GM15510 (cell line): ENCODE results near the gene TICAM2.

Experiments
- POLR2A ChIP-seq: IDR thresholded peaks from 3 replicates; pipeline ENCODE4 v1.6.1; 2011; ENCODE audit warnings: borderline replicate concordance; ENCODE audit not compliant: insufficient read length; ENCODE audit errors: extremely low read depth

TICAM2 gene

DNA sequence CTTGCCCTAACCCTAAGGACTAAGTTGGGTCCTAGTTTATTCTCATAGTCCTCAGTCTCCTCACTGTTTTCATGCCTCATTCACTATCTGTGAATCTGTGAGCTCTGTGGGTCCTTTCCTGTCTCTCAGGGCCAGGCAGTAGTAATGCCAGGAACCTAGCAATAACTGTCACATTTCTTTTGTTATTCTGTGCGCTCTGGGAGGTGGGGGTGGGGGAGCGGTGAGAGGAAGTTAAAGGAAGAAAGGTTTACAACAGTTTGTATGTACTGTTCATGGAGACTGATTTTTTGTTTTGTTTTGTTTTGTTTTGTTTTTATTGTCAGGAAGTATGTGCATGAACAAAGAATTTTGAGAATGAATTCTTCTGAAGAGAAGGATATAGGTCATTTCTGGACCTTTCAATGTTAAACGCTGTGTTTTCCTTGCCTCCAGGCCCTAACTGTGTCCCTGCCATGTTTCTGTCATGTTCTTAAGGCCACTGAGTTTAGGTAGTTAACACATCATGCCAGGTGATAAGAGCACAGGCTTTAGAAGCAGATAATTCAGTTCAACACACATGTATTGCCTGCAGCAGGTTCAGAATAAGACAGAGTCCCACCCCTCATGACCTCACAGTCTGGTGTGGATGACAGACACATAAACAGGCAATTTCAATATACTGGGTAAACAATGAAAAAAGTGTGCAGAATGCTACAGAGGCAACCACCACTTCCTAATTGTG, 44.5 kb downstream of the TICAM2 start:
- TF ChIP-seq POLR2A = no peak

- TF ChIP-seq POLR2A = no peak
These were observed 46.0 kb downstream of the TICAM2 start for GRCh38 chr5:115556276-115556675.

DNA sequence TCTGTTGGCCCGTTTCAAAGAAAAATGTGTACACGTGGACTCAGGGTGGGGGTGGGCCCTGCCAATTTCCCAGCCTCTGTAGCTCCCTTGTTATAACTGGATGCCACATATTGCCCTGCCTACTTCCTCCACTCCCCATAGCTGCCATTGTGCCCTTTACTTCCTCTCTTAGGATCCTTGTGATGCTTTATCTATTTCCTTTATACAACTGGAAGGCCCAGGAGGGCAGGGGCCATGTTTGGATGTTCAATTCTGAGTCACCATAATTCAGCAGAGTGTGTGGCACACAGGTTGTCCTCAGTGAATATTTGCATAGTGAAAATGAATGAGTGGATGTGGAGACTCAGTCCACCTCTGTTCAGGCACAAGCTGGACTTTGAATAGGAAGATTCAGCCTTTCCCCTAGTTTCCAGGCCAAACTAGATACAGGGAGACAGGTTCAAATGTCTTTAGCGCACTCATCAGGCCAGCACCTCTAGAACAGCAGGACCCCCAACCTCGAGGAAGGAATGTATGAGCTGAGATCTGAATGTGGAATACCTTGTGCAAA, 47.1 kb downstream of the TICAM2 start:
- no peak for TF ChIP-seq POLR2A

DNA sequence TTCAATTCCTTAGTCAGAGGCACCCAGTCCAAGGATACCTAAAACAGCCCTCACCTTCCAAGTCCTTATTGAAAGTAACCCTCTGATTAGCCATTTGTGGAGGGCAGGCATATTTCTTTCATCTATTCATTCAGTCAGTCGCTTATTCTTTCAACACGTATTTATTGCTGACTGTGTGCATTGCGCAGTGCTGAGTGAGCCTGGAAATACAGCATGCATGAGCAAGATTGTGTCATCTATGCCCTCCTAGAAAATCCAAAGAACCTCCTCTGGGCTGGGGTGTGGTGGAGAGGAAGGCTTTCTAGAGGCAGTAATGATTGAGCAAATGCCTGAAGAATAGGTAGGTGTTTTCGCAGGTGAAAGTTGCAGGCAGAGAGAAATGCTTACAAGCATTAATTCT, 49.2 kb downstream of the TICAM2 start:
- no peak for TF ChIP-seq POLR2A

DNA sequence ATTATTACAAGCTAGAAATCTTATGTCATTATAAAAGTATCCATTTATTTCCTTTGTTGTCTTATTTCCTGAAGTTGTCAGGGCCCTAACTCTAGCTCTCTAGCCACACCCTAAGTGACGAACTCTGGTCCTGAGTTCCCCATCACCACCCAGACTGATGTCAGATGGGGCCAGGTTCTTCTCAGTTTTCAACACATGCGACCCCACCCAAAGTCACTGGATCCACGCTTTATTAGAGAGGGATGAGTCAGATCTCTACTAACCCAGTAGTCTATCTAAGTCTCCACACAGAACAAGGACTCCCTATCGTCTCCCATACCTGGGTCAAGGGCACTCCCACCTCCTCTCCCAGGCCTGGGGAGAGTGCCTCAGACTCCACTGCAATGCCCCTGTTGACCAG, 50.9 kb downstream of the TICAM2 start:
- no peak for TF ChIP-seq POLR2A

GRCh38 chr5:115549154-115549553, 53.1 kb downstream of the TICAM2 start:
- no peak for TF ChIP-seq POLR2A

DNA sequence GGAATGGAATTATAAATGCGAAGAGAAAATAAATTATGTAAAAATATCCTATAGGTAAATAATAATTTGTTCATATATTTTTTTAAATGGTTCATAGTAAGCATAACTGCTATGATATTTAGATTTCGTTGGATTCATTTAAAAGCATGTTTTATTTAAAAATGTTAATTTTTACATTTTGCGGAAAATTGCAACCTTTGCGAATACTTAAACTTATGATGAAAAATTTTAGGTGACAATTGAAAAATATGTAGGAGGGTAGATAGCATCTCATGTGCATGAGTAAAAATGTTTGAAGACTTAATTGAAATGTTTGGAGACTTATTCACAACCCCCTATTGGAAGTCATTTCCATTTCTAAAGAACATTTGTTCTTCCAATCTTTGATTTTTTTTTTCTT, 53.6 kb downstream of the TICAM2 start:
- no peak for TF ChIP-seq POLR2A

- TF ChIP-seq POLR2A = no peak
These were observed 56.9 kb downstream of the TICAM2 start for GRCh38 chr5:115545351-115545882.

DNA sequence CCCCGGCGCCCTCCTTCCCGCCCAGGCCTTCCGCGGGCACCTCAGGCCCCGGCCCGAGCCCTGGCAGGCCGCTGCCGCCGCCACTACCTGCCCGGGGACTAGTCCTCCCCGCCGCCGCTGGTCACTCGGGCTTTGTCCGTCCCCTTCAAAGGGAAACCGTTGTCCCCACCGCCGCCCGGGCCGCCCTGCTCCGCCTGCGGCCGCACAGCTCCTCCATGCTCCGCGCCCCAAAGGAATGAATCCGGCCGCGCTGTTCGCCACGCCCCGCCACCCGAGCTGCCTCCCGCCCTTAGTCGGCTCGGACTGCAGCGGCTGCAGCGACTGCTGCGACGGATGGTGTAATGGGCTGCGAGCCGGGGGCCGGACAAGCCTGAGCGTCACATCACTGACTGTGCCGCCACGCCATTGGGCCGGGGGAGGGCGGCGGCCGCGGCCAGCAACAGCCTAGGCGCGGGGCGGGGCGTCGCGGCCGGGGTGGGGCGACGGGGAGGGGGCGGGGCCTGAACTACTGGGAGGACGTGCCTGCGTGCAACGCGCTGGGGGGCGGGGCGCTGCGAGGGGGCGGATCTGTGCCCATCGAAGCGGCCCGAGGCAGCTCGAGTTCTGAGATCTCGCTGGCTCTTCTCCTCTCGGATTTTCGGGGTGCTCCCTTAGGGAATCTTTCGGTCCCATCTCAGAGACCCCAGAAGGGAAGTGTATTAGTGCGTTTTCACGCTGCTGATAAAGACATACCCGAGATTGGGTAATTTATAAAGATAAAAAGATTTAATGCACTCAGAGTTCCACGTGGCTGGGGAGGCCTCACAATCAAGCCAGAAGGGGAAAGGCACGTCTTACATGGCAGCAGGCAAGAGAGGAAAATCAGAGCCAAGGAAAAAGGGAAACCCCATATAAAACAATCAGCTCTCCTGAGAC, 57.6 kb downstream of the TICAM2 start, which contains the start of gene FEM1C:
TSS of gene FEM1C (minus strand) at position 340 of the 915 bp plus-strand sequence. CDS start 1,282 bp downstream, outside the sequence.
- peak; percentile 97 for TF ChIP-seq POLR2A

DNA sequence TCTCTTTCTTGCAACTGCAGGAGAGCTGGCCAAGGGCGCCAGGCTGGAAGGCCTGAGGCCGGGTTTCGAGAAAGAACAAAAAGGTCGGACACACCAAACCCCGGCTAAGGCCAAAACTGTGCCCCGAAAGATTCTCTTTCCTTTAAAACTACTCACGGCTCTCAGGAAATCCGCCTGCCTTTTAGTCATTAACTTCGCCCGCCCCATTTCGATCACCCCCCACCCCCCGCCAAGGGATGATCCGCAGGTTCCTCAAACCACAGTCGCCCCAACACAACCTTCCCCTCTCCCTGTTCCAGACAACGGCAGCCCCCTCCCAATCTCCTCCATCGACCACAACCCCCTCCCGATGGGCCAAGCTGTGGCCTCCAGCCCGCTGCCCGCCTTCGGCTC, 58.2 kb downstream of the TICAM2 start:
- TF ChIP-seq POLR2A = no peak

DNA sequence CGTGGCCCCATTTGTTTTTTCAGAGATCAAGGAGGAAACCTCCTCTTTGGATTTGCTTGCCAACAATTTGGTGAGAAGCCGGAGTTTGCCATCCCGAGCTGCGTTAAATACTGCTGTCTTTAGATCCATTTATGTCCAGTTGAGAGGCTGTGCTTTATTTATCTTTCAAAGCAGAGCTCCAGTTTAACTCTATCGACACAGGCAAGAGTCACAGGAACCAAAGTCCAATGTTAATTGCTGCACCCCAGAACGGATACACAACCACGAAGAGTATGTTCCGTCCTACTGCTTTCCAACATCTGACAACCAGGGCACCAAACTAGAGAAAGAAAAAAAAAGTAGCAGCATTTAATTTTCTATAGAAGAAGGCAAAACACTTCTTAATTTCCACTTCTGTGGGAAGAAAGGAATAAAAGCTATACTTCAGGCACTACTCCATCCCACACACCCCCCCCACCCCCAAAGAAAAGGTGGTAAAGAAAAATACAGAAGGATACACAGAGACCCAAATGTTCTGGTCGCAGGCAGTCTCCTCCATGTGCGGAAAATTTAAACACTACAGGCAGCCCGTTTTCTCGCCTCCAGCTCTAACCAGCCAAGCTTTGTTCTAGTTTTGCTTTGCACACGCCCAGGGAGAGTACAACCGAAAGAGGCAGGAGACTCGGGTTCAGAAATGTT, 58.8 kb downstream of the TICAM2 start:
- no peak for TF ChIP-seq POLR2A

DNA sequence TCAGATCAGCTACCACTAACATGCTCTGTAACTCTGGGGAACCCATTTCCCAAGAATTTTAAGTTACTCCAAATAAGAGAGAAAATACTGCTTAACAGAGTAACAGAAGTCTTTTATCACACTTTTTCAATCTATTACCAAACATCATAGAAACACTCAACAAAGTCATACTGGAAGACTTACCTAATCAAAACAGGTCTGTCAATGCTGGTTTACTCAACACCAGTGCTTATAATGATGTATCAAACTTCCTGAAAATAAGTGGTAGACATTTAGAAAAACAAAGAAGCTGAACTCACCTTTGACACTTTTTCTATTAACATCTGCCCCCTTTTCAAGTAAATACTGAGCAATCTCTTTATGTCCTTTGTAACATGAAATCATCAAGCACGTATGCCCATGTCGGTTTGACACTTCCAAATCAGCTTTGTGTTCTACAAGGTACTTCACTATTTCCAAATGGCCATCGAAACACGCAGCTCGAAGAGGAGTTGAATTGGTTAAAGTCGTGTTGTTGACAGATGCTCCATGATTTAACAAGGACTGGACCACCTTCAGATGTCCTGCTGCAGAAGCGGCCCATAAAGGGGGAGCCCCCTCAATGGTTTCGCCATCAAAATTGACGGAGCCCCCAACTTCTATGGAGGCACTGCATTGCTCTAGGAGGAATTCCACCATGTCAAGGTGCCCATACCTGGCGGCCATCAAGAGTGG, 59.5 kb downstream of the TICAM2 start:
- TF ChIP-seq POLR2A = no peak

DNA sequence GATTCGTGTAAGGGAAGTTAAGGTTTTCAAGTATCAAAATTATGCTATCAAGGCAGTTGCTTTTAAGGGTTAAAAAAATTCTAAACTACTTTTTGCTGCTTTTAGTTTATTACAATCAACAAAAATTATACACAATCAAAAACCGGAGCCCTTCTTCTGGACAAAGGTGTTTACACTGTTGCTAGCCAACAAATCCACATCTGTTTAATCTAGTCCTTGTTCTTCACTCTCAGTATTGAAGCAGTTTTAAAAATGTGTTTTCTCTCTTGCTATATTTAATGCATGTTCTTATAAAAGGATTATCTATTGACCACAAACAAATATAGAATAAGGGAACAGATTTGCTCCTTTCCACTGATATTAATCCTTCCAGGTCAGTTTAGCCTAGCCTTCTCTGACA, 60.2 kb downstream of the TICAM2 start:
- TF ChIP-seq POLR2A = no peak

DNA sequence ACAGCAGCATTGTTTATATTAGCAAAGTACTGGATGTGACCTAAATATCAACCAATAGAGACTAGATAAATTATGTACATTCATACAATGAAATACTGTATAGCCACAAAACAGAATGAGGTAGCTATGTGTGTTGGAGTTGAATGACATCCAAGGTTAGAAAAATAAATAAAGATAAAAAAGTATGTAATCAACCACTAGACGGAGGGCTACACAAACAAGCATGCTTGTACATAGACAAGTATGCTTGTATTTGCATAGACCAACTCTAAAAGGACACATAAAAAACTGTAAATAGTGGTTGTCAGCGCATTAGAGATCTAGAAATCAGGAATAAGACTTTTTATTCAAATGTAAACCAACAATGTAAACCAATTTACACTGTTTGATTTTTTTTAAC, 60.7 kb downstream of the TICAM2 start:
- TF ChIP-seq POLR2A = no peak
